GM23248 (cell line): ENCODE measurements around the gene ZNF625.

ENCODE experiments used
- EZH2 ChIP-seq: fragments of 200-600 bp; sonication (generic); IDR thresholded peaks from 2 replicates; pipeline ENCODE4 v1.6.1; 2018; ENCODE audit warnings: antibody characterized with exemption, mild to moderate bottlenecking; ENCODE audit not compliant: insufficient read depth, poor library complexity, severe bottlenecking
- EZH2phosphoT487 ChIP-seq: fragments of 200-600 bp; sonication (generic); IDR thresholded peaks from 2 replicates; pipeline ENCODE4 v1.6.1; 2018; ENCODE audit warnings: antibody characterized with exemption, moderate library complexity, mild to moderate bottlenecking, low read depth; ENCODE audit not compliant: insufficient read depth

DNA sequence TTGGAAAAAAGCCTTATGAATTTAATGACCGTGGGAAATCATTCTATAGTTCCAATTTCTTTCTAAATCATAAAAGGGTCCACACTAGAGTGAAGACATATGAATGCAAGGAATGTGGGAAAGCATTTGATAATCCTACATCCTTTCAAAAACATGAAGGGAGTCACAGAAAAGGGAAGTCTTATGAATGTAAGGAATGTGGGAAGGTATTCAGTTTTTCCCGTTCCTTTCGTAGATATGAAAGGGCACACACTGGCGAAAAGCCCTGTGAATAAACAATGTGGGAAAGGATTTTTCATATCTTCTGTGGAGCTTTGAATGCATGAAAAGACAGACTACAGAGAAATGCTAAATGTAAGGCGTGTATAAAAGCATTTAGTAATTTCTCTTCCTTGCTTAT is 43.4 kb downstream of the ZNF625 start:
- TF ChIP-seq EZH2, result no peak
- TF ChIP-seq EZH2phosphoT487, result no peak
